Measurements from ENCODE around the gene CRADD.

DNA sequence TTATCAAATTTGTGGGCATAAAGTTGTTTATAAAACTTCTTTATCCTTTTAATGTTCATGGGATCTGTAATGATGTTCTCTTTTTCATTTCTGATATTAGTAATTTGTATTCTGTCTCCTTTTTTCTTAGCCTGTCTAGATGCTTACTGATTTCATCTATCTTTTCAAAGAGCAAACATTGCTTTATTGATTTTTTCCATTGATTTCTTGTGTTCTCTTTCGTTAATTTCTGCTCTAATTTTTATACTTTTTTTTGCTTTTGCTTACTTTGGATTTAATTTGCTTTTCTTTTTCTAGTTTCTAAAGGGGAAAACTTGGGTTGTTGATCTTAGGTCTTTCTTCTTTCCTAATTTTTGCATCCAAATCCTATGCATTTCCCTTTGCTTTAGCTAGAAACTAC, 42.5 kb downstream of the CRADD start:
- TF ChIP-seq EZH2 (IDR thresholded peaks at IDR 0.05; ENCODE audit: borderline replicate concordance, low read depth, low read length, severe bottlenecking) = no peak
- TF ChIP-seq CTCF (IDR thresholded peaks at IDR 0.05; ENCODE audit: borderline replicate concordance, extremely low read depth, low read length, poor library complexity, severe bottlenecking) = no peak

Data from DND-41 (cell line).